Hematopoietic multipotent progenitor cell treated with erythropoietin and hydrocortisone succinate and interleukin-3 and kit ligand, for 17 days (in vitro differentiated cells): Measurements from ENCODE around the gene ZMIZ1.
A peak's percentile ranks its signal among the peaks of the same experiment; 100 is the strongest.
"Not testable (repeated sequence)": the region's sequence is repeated elsewhere in the genome, so short reads cannot be mapped to it uniquely, and the experiment has no call there.

Source experiments
- DNase-seq: peaks from one replicate; pipeline ENCODE4 v3.0.0-alpha.2; 2015; ENCODE audit warnings: low spot score

The ZMIZ1 gene

DNA sequence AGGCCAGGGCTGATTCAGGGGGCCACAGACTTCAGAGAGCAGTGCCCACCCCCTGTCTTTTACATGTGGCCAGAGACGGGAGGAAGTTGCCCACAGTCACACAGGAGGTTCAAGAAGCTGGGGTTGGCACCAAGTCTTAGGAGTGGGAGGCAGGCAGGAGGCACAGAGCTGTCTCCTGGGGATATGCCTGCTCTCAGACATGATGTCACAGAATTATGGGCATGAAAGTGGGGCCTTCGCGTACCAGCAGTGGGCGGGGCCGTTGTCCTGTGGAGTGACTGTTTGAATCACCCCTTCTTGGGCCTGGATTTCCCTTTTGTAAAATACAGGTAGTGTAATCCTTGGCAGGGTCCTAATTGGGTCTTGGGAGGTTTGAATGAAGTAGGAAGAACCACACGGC is 197.3 kb downstream of the ZMIZ1 start:
- DNase-seq, result no peak

GRCh38 chr10:79266543-79267312 is 198.0 kb downstream of the ZMIZ1 start:
- no peak for DNase-seq

DNA sequence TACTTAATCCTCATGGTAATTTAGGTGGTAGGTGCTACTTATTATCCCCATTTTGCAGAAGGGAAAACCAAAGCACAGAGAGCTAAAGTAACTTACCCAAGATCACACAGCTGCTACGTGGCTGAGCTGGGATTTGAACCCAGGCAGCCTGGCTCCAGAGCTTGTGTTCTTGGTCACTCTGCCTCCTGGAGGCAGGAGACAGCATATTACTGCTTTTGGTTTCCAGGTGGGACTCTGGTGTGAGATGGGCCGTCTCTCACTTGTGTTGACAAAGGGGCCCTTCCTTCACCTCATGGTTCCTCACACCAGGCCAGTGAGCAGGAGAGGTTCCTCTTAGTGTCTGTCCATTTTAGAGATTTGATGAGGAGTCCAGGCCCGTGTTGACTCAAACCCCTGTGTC is 198.7 kb downstream of the ZMIZ1 start:
- DNase-seq, result no peak

DNA sequence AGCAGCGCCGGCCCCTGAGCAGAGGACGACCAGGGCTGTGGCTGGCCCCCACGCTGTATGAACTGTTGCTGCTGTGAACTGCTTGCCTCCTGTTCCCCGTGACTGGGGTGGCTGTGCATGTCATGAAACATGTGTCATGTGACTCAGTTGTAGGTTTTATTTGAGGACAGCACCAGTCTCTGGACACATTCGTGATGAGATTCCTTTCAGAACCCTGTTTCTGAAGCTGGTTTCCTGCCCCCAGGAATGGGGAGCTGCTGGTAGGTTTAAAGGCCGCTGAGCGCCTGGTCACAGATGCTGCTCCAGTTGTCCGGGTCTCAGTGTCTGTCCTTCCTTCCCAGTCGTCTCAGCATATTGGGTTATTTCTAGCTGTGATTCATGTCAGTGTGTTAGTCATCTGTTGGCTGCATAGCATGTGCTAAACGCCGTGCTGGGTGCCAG is 199.4 kb downstream of the ZMIZ1 start:
- DNase-seq, result no peak

- no peak for DNase-seq
Observed at GRCh38 chr10:79268742-79269141, 200.0 kb downstream of the ZMIZ1 start.

GRCh38 chr10:79269443-79269842 is 200.7 kb downstream of the ZMIZ1 start:
- DNase-seq, result no peak

DNA sequence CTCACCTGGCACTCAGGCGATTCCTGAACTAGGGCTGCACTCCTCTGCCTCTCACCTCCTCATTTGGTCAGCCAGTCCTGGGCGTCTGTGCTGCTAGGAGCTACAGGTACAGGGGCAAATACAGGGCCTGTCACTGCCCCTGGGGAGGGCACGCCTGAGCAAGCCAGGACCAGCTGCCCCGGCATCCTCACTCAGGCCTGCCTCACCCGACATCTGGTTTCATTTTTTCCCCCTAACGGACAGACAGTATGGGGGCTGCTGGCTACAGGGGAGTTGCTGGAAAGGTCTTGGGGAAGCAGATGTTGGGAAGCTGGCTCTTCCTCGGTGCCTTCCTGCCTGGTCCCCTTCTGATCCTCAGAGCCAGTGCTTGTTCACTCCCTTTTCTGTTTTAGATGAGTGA is 201.2 kb downstream of the ZMIZ1 start:
- no peak for DNase-seq

DNA sequence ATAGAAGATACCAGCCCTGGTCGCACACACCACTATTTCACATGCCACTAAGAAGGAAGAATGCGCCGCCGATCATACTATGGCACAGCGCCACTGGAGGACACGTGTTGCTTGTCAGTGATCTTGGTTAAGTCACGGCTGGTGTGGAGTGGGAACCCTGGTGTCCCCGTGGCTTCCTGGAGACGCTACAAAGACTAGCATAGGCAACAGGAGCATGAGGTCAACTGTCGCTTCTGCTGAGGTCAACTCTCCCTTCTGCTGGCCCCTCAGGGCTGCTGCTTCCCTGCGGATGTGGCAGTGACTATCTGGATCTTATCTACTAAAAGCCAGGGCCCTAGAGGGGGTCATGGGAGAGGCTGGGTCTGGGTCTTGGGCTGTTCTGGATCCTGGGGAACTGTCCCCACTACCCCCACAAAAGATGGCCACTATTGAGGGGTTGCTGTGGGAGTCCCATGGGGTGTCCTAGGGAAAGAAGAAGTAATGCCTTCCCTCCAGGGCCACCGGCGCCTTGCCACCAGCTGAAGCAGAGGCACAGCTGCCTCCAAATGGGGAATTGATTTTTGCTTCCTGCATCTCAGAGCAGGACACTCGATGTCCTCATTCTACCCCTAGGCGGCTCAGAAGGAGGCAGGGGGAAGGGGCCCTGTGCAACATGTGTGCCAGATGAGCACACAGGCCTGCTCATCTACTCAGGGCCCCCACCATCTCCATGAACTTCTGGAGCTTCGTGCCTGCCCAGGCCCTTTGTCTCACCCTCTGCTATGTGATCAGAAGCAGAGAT is 201.9 kb downstream of the ZMIZ1 start:
- DNase-seq, result no peak

GRCh38 chr10:79272353-79272752 is 203.6 kb downstream of the ZMIZ1 start:
- DNase-seq, result no peak

DNA sequence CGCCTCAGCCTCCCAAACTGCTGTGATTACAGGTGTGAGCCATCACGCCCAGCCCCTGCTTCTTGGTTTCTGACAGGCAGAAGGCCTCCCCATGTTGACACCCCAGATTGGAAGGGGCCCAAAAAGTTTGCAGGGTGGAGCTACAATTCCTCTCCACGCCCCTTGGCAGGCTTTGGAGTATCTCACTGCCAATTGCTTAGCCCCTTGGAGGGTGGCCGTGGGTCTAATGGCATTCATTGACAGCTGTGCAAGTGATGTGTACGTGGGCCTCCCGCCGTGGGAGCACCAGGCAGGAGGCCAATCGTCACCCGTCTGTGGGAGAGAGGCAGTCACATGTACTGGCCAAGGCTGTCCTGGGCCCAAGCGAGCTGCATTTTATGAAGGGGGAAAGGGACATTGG is 204.8 kb downstream of the ZMIZ1 start:
- peak; percentile 28 for DNase-seq

GRCh38 chr10:79274279-79275104 is 205.7 kb downstream of the ZMIZ1 start:
- DNase-seq, result no peak

DNA sequence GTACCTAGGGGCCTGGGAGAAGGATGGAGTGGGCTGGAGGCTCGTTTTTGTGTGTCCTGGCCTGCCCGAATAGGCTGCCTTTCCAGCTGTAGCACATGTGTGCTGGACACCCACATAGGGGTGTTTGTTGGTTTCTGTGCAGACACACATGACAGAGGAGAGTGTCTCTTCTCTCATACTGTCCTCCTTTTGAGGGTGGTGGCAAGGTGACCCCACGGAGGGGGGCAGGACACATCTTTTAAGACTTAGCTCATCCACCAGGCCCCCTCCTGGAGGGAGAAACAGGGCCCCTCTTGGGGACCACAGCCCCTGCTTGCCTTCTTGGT is 206.3 kb downstream of the ZMIZ1 start:
- no peak for DNase-seq

DNA sequence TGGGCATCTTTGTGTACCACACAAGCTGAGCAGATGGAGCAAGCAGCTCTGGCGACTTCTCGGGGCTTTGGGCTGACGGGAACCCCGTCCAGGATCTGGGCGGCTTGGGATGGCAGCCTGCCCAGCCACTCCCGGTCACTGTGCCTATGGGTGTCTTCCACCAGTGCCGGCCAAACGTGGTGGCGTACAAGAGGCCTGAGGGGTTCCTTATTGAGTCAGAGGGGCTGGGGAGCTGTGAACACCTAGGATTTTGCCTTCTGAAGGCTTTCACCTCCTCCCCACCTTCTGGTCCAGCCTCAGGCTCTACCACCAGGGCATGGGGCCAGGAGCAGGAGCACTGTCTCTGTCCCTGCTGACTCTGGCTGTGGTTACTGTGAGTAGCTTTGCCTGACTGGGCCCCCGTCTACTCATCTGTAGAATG is 206.7 kb downstream of the ZMIZ1 start:
- no peak for DNase-seq

DNA sequence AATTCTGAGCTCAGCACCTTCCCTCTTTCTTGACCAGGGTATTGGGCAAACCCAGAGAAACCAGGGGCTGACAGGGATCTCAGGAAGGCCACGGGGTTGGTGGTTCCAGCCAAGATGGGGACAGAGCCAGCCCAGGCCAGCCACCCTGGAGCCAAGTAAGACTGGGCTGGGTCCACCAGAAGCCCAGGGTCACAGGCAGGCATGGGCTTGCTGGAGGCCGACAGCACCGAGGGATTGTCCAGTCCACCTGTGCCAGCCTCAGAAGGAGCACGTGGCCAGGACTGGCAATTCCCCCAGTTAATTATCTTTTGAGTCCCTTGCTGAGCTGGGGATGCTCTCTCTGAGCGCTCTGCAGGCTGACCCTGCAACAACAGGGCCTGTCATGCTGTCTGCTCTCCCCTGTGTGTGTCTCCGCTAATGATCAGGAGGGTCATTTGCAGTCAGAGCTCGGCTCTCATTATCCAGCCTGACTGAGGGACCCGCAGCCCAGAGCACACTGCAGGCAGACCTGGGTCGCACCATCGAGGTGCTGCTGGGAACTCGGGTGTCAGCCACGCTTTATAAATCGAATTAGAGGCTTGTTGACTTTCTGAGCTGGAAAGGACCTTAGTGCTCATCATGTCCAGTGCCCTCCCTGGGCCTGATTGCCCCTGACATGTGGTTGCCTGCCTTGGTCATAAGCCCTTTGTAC is 209.0 kb downstream of the ZMIZ1 start:
- no peak for DNase-seq

GRCh38 chr10:79279047-79279446 is 210.3 kb downstream of the ZMIZ1 start:
- DNase-seq, result not testable (repeated sequence)

DNA sequence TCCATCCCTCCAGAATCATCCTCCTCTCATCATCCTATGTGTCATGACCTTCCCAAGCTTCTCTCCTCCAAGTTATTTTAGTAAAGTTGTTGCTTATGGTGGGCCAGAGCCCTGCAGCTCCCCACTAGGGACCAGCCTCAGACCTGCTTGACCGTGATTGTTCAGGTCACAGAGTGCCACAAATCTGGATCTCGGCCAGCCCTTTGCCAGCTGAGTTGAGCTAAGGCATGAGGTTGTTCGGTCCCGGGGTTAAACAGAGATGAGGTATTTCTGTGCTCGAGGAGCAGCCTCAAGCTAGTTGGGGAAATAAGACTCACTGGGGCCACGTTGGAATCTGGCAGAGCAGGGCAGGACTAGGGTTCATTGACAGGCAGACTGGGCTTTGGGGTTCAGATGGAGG is 212.2 kb downstream of the ZMIZ1 start:
- DNase-seq, result no peak

DNA sequence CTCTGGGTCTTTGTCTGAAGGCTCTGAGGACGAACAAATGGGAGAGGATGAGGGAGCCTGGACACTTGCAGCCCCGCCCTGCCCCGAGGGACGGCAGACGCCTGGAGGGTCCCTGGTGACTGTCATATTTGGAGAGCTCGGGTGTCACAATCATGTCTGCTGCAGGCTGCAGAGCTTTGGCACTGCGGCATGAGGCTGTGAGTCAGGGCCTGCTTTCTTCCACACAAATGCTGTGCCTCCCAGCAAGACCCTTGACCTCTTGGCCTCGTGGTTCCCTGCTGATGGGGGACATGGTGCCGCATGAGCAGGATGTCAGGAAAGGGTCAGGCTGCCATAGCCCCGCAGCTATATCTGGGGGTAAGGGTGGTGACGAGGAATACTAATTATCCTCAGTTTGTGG is 213.6 kb downstream of the ZMIZ1 start:
- DNase-seq, result no peak

DNA sequence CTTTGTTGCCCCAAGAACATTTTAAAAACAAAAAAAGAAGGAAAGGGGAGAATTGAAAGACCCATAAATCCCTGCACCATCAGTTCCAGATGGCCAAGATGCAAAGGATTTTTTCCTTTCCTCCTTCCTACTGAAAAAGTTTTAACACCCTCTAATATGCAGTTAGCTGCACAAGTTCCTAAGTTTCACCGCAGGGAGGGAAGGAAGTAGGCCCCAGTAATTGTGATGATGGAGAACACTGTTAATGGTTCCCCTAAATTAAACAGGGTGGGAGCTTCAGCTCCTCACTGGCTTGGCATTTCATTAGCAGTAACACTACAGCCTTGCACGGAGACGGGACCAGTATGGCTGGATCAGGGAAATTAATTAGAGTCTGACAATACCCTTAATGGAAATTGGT is 214.8 kb downstream of the ZMIZ1 start:
- no peak for DNase-seq

- DNase-seq, result no peak
Observed at GRCh38 chr10:79284158-79284871, 215.5 kb downstream of the ZMIZ1 start.

DNA sequence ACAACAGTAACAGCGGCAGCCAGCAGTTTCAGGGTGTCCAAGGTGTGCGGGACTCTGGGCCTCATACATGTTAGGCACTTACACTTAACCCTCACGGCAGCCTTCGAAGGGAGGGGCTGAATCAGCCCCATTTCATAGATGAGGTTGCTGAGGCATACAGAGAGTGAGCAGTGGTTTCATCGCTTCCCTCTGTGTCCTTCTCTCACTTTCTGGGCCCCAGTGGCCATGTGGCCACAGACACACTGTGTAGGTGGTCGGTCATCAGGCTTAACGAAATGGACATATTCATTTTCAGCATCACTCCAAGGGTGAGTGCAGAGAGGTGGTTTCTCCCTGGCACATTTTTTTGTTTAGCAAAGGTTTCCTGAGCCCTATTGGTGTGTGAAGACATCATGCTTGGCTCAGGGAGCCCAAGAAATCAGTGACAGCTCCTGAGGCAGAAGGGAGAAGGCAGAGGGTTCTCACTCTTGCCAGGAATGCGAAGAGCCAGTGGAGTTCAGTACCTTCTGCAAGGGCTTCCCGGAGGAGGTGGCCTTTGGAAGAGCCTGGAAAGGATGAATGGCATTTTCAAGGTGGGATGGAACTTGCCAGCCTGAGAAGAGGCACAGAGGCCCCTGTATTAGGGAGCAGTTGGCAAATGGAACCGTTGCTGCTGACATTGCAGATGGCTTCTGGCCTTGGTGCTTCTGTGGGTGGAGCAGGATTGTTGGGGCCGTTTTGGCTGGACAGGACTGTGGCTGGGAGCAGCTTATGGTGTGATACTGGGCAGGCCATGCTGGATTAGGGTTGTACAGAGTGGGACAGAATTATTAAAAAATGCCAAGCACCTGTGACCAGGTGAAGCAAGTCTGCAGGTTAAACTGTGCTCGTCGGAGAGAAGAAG is 216.8 kb downstream of the ZMIZ1 start:
- no peak for DNase-seq
